ENCODE results near the gene UVRAG. TPM values are rescaled to one million over a fixed set of nuclear protein-coding genes. Genes with fewer than 3 reads are reported as not detected.

The UVRAG gene
- total and polyA plus RNA-seq, 4 donors, result 8.7 to 53.2 (median 18.3) TPM

DNA sequence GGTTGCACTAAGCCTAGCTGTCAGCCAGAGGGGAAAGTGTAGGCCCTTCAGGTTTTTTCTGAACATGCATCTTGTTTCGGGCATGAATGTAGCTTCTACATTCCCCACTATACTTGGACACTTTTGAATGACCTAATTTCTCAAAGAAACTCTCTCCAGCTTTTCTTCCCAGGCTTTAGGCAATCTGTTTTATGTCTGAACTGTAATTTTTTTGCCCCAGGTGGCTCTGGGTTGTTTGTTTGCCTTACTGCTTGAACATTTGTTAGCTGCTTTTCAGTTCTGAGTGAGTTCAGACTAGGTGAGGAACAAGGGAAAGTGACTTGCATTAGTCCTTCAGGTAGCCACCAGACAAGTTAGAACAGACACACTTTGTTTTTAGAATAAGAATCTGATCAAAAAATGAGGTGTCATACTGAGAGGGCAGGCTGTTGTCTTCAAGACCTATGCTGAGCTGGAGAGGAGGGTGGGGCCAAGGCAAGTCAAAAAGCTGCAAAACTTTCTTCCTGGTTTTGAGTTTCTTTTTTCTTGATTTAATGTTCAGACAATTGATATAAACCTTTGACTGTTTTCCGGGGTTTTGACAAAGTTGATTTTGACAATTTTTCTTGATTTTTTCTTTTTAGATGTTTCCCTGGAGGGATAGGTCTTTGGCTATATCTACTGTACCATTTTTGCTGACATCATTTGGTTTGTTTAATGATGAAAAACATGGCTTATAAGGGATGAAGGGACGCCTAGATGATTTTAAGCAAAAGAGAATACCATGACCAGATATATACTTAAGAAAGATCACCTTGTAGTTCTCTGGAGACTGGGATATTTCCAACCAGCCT is 208.4 kb downstream of the UVRAG start:
- Histone ChIP-seq H3K27me3 (ENCODE audit: control insufficient read depth in 3 of 3, insufficient read depth in 3 of 3, low read length in 2 of 3) (no peaks in the 10 kb centered on the region), H3K27ac (ENCODE audit: low read depth in 1 of 2, low read length in 1 of 2) (no peak overlapping the region), H3K36me3 (ENCODE audit: control insufficient read depth in 4 of 4, insufficient read depth in 4 of 4, low read length in 4 of 4) (peaks cover 0 to 16% (median 4%) of the 10 kb centered on the region in 4 donors), H3K9ac (ENCODE audit: insufficient read depth in 1 of 2, low read length in 2 of 2) (no peak overlapping the region), H3K4me1 (ENCODE audit: control insufficient read depth in 5 of 5, insufficient read depth in 5 of 5, low read length in 5 of 5) (peaks cover 2 to 12% (median 6%) of the 10 kb centered on the region in 5 donors), H3K4me3 (no peak overlapping the region), H3K9me3 (ENCODE audit: control insufficient read depth in 4 of 4, insufficient read depth in 3 of 4, low read length in 3 of 4) (no peaks in the 10 kb centered on the region)
- TF ChIP-seq, protein P1, sequence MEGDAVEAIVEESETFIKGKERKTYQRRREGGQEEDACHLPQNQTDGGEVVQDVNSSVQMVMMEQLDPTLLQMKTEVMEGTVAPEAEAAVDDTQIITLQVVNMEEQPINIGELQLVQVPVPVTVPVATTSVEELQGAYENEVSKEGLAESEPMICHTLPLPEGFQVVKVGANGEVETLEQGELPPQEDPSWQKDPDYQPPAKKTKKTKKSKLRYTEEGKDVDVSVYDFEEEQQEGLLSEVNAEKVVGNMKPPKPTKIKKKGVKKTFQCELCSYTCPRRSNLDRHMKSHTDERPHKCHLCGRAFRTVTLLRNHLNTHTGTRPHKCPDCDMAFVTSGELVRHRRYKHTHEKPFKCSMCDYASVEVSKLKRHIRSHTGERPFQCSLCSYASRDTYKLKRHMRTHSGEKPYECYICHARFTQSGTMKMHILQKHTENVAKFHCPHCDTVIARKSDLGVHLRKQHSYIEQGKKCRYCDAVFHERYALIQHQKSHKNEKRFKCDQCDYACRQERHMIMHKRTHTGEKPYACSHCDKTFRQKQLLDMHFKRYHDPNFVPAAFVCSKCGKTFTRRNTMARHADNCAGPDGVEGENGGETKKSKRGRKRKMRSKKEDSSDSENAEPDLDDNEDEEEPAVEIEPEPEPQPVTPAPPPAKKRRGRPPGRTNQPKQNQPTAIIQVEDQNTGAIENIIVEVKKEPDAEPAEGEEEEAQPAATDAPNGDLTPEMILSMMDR (IDR thresholded peaks at IDR 0.05; ENCODE audit: control extremely low read depth, extremely low read depth), result no peak
- DNase-seq (peak in 1 of 3 donors; percentile 28), ATAC-seq (ENCODE audit: insufficient read depth, low FRiP score) (no peak)
- WGBS, 2 donors, result 78 to 82% methylated on average over 3 of the region's 3 CpGs

DNA sequence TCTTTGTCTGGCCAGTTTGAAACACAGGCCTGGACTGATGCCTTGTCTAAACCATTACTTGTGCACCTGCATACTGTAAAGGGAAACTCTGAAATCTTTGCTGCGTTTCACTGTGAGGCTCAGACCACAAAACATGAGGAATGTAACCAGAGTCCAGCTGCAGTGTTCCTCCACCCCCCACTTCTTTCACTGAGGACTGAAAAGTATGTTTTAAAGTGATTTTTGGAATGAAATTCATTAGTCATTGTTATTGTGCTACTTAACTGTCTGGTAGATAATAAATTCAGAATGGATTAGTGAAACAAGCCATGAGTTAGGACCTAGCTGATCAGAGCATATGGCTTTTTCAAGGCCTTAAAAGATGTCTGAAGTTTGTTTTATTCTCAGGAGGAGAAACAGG is 210.1 kb downstream of the UVRAG start:
- H3K4me1 ChIP-seq (ENCODE audit: control insufficient read depth in 5 of 5, insufficient read depth in 5 of 5, low read length in 5 of 5), result peaks cover 2 to 12% (median 6%) of the 10 kb centered on the region in 5 donors
- no peak for ATAC-seq (ENCODE audit: insufficient read depth, low FRiP score)
- TF ChIP-seq, protein P1 (IDR thresholded peaks at IDR 0.05; ENCODE audit: control extremely low read depth, extremely low read depth), result no peak
- WGBS, 2 donors, result 31 to 61% methylated on average over 1 of the region's 1 CpG
- no peaks in the 10 kb centered on the region for H3K27me3 ChIP-seq (ENCODE audit: control insufficient read depth in 3 of 3, insufficient read depth in 3 of 3, low read length in 2 of 3)
- H3K4me3 ChIP-seq, result no peak overlapping the region
- no peaks in the 10 kb centered on the region for H3K9me3 ChIP-seq (ENCODE audit: control insufficient read depth in 4 of 4, insufficient read depth in 3 of 4, low read length in 3 of 4)
- peak in 2 of 3 donors; percentile 31 to 42 for DNase-seq
- no peak overlapping the region for H3K27ac ChIP-seq (ENCODE audit: low read depth in 1 of 2, low read length in 1 of 2)
- no peak overlapping the region for H3K9ac ChIP-seq (ENCODE audit: insufficient read depth in 1 of 2, low read length in 2 of 2)
- H3K36me3 ChIP-seq (ENCODE audit: control insufficient read depth in 4 of 4, insufficient read depth in 4 of 4, low read length in 4 of 4), result peaks cover 0 to 11% (median 0%) of the 10 kb centered on the region in 4 donors

DNA sequence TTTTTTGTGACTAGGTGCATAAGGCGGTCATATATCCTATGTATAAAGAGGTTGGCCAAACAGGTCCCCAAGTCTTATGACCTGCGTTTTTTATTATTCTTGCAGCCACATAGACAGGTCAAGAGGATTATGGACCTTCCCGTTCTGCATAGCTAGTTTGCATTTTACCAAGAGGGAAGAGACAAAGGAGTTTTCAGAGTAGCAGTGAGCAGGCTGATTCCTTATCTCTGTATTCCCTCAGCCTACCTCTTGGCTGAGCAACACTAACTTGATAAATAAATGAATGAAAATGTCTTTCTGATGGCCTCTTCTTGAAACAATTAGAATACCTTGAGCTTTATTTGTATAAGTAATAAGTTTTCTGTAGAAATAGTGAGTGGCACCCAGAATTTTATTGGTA is 210.8 kb downstream of the UVRAG start:
- DNase-seq, result no peak
- Histone ChIP-seq H3K27ac (ENCODE audit: low read depth in 1 of 2, low read length in 1 of 2) (no peak overlapping the region), H3K9ac (ENCODE audit: insufficient read depth in 1 of 2, low read length in 2 of 2) (no peak overlapping the region), H3K36me3 (ENCODE audit: control insufficient read depth in 4 of 4, insufficient read depth in 4 of 4, low read length in 4 of 4) (peaks cover 0 to 11% (median 0%) of the 10 kb centered on the region in 4 donors), H3K27me3 (ENCODE audit: control insufficient read depth in 3 of 3, insufficient read depth in 3 of 3, low read length in 2 of 3) (no peaks in the 10 kb centered on the region), H3K4me3 (no peak overlapping the region), H3K4me1 (ENCODE audit: control insufficient read depth in 5 of 5, insufficient read depth in 5 of 5, low read length in 5 of 5) (peaks cover 2 to 17% (median 6%) of the 10 kb centered on the region in 5 donors), H3K9me3 (ENCODE audit: control insufficient read depth in 4 of 4, insufficient read depth in 3 of 4, low read length in 3 of 4) (no peaks in the 10 kb centered on the region)
- WGBS, 2 donors, result 95 to 96% methylated on average over 3 of the region's 3 CpGs
- TF ChIP-seq, protein P1 (IDR thresholded peaks at IDR 0.05; ENCODE audit: control extremely low read depth, extremely low read depth), result no peak
- ATAC-seq (ENCODE audit: insufficient read depth, low FRiP score), result no peak

Measured in lung (tissue), 12 donors.